Transverse colon (tissue), 3 donors: Measurements from ENCODE around the gene TMEM45A.

Experiments used
- CTCF ChIP-seq, 5 experiments: fragments of 200-600 bp in 3 of 5; fragments of 450-650 bp in 2 of 5; sonication (generic) in 3 of 5; IDR thresholded peaks; 1 replicate in 2 of 5; 2 replicates in 3 of 5; pipeline ENCODE4 v1.5.1; 2016 to 2017; ENCODE audit warnings: antibody characterized with exemption in 5 of 5, inconsistent platforms in 3 of 5, mild to moderate bottlenecking in 2 of 5, moderate library complexity in 1 of 5
- POLR2A ChIP-seq: fragments of 450-650 bp; IDR thresholded peaks from one replicate; pipeline ENCODE4 v1.6.1; 2016; ENCODE audit warnings: antibody characterized with exemption, mild to moderate bottlenecking, moderate library complexity

GRCh38 chr3:100590840-100591147 is 98.4 kb downstream of the TMEM45A start:
- TF ChIP-seq CTCF (IDR thresholded peaks at IDR 0.05) (peak in 2 of 5 experiments; percentile 22 to 29), POLR2A (no peak)
